GM19468 (cell line): ENCODE measurements around the gene STUB1.
"Not testable (repeated sequence)": the region's sequence is repeated elsewhere in the genome, so short reads cannot be mapped to it uniquely, and the experiment has no call there.

Source experiments
- ATAC-seq: cut with Tn5 transposase; IDR thresholded peaks from one replicate; pipeline ENCODE4 v1.9.1; 2021; ENCODE audit warnings: mild to moderate bottlenecking, moderate library complexity, moderate number of reproducible peaks; ENCODE audit not compliant: unreplicated experiment; ENCODE audit errors: extremely low read depth

The STUB1 gene

DNA sequence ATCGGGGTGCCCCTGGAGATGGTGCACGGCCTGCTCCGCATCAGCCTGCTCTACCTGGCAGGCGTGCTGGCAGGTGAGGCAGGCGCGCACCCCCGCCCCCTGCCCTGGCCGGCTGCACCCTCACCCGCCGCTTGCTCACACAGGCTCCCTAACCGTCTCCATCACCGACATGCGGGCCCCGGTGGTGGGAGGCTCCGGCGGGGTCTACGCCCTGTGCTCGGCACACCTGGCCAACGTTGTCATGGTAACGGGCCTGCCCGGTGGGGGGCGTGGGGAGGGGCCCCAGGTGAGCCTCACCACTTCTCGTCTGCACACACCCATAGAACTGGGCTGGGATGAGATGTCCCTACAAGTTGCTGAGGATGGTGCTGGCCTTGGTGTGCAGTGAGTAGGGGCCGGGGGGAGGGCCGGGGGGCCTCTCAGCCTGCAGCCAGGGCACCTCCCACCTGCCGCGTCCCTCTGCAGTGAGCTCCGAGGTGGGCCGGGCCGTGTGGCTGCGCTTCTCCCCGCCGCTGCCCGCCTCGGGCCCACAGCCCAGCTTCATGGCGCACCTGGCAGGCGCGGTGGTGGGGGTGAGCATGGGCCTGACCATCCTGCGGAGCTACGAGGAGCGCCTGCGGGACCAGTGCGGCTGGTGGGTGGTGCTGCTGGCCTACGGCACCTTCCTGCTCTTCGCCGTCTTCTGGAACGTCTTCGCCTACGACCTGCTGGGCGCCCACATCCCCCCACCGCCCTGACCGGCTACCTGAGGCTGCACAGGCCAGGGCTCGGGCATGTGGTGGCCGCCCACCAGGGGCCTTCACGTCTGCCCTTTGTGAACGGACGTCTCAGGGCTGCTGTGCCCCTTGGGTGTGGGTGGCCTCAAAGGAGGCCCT lies 2.7 kb upstream of the STUB1 start:
- ATAC-seq: no peak

DNA sequence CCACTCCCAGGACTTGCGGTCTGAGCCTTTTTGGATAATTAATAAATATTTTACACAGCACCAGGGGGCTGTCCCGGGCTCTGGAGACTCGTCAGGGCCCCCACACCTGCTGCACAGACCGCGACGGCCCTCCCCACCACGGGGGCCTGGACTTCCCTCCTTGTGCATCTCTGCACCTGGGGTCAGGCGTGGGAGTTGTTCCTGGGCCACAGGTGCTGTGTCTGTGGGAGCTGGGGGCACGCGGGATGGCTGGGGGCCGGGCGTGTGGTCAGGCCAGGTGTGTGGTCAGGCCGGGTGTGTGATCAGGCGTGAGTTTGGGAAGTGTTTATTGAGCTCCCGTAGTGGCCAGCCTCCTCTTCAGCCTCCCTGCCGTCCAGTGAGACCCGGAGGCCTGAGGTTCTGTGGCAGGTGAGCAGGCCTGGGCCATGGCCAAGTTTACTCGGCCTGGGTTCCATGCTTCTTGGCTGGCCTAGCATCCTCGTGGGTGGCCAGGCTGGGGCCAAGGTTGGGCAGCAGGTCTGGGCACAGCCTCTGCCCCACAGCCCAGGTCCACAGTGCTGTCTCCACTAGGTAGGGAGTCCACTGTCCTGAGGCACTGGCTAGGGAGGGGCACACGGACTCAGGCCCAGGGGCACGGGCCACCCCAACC lies 1.9 kb upstream of the STUB1 start:
- ATAC-seq: no peak

DNA sequence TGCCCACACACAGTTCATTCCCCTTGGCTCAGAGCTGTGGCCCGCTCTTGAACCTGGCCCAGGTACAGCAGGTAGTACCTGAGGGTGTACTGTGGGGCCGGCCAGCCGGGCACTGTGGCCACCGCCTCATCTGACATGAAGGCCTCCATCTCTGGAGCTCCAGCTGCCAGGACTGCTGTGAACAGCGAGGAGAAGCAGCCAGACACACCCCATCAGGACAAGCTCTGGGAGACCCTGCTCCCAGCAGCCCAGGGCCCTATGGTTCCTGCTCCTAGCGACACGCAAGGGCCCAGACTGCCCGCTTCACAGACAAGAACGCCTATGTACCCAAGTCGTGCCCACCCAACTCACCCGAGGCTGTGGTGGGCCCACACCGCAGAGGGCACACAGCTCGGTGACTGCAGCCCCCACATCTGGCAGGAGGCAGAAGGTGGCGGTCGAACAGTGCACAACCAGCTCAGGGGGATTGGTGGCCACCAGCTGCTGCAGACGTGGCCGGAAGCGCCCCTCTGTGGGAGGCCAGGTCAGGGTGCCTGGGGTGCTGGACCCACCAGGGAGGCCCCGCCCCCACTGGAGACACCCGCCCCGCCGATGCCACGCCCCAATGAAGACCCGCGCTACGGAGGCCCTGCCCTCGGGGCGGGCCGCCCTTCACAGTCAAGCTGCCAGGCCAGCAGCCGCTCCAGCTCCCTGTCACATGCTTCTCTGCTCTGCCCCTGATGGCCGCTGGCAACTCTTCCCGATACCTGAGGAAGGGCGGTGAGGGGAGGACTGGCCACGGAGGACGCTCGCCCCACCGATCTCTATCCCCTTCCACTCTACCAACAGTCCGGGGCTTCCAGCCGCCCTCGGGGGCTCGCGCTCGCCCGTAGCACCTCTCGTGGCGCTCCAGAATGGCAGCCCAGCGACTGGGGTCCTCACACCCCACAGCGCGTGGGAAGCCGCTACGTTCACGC lies 1.1 kb upstream of the STUB1 start:
- no peak for ATAC-seq

DNA sequence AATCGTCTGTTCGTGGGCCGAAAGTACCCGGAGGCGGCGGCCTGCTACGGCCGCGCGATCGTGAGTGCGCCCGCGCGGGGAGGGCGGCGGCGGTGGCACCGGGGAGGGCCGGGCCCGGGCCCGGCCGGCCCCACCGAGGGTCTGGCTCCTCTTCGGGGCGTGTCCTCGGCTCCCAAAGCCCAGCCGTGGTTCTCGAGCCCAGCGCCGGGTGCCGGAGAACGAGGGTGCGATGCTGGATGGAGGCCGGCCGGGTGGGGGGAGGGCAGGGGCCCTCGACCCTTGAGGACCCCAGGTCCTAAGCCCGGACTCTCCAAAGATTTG lies 375 bp downstream of the STUB1 start:
- no peak for ATAC-seq

DNA sequence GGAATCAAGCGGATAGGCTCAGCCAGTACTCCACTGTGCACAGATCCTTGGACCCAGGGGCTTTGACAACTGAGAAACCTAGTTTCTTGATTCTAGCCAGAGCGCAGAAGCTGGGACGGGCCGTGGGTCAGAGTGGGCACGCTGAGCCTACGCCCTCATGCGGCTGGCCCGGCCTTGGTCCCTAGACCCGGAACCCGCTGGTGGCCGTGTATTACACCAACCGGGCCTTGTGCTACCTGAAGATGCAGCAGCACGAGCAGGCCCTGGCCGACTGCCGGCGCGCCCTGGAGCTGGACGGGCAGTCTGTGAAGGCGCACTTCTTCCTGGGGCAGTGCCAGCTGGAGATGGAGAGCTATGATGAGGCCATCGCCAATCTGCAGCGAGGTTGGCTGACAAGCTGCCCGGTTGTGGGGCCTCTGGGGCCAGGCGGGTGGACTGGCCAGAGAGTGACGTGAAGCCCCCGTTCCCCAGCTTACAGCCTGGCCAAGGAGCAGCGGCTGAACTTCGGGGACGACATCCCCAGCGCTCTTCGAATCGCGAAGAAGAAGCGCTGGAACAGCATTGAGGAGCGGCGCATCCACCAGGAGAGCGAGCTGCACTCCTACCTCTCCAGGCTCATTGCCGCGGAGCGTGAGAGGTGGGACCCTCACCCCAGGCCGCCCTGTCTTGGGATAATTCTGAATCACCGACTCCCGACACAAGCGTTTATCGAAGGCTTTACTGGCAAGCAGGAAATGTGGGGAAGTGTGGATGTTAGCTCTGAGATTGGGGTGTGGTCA lies 946 bp downstream of the STUB1 start:
- no peak for ATAC-seq

DNA sequence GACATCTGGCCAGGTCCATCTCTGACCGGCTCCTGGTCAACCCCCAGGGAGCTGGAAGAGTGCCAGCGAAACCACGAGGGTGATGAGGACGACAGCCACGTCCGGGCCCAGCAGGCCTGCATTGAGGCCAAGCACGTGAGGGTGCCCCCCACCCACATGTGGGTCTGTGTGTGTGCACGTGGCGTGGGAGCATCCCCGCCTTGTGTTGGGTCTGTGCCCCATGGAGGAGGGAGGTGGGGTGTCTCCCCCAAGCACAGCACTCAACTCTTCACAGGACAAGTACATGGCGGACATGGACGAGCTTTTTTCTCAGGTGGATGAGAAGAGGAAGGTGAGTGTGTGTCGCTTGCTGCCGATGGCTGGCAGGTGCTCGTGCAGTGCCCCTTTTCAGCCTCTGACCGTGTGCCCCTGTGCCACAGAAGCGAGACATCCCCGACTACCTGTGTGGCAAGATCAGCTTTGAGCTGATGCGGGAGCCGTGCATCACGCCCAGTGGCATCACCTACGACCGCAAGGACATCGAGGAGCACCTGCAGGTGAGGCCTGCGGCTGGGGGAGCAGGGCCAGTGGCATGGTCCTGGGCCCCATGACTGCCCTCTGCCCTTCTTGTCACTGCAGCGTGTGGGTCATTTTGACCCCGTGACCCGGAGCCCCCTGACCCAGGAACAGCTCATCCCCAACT lies 1.7 kb downstream of the STUB1 start:
- no peak for ATAC-seq

DNA sequence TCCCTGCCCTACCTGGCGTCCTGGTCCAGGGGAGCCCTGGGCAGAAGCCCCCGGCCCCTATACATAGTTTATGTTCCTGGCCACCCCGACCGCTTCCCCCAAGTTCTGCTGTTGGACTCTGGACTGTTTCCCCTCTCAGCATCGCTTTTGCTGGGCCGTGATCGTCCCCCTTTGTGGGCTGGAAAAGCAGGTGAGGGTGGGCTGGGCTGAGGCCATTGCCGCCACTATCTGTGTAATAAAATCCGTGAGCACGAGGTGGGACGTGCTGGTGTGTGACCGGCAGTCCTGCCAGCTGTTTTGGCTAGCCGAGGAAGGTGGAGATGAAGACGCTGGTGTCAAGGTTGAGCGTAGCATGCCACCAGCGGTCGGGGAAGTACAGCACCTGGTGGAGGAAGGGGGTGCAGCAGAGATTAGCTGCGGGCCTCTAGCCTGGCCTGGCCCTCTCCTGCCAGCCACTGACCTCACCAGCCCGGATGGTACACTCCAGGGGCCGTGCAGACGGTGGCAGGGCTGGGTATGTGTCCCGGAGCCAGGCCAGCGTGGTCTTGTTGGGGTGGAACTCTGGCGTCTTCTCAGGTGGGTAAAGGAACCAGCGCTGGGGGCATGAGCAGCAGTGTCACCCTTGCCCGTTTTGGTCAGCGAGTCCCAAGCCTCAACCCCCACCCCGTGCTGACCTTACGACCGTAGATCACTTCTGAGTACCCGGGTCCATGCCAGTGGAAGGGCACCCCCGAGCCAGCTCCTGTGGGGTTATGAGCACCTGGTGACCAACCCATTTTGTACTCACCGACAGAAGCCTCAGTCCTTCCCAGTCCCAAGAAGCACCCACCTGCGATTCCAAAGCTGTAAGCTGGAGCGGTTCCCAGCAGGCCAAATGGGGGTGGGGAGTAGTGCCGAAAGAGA lies 2.5 kb downstream of the STUB1 start:
- ATAC-seq: no peak

DNA sequence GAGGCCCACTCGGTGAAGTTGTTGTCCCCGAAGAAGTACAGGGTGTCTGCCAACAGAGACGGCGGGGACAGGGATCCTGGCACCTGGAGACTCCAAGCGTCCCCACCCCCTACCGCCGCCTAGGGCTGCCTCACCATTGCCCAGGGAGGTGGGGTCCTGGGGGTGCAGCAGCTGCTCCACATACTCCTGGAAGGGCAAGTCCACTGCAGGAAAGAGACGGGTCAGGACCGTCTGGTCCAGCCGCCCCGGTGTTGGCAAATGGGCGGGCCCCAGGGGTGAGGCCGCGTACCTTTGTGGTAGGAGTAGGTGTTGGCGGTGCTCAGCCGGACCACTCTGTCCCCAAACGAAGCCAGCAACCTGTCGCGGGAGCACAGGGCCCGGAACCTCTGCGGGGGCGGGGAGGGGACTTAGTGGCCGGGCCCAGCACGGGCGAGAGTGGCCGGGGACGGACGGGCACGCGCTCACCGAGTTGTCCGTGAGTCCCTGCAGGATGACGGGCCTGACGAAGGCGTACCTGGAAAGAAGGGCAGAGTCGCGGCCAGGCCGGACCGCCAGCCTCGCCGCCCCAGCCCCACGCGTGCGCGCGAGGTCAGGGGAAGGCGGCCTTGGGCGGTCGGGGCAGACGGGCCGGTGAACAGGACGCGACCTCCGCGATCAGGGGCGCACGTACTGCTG lies 3.3 kb downstream of the STUB1 start:
- ATAC-seq: no peak

DNA sequence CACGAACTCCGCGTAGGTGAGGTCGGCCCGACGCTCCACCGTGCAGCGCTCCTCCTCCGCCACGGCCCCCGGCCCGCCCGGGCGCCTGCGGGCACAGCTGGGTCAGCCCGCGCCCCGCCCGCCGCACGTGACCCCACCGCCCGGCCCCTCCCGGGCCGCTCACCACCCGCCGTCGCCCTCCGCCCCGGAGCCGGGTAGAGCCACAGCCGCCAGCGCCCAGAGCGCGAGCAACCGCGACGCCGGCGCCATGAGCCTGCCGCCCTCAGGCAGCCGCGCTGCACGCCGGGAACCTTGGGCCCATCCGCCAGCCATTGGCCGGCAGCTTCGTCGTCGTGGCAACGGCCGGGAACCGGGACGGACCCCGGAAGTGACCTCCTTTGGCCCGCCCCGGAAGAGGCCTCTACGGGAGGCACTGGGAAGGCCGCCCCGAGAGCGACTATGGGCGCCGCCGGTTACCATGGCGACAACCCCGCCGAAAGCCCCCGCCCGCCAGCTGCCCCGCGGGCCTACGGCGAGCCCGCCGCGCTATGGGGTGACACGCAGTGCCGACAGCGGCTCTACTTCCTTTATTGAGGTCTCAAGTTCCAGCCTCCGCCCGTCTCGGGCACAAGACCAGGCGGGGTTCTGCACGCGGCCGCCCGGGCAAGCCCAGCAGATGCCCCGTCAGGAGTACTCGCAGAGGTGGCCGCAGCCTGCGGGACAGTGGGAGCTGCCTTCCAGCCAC lies 4.0 kb downstream of the STUB1 start, which contains the start of gene JMJD8:
Gene JMJD8, minus strand, starts transcription at position 264 of the 724 bp plus-strand sequence. Its CDS starts 15 bp downstream, at position 249.
- peak; percentile 62 for ATAC-seq

DNA sequence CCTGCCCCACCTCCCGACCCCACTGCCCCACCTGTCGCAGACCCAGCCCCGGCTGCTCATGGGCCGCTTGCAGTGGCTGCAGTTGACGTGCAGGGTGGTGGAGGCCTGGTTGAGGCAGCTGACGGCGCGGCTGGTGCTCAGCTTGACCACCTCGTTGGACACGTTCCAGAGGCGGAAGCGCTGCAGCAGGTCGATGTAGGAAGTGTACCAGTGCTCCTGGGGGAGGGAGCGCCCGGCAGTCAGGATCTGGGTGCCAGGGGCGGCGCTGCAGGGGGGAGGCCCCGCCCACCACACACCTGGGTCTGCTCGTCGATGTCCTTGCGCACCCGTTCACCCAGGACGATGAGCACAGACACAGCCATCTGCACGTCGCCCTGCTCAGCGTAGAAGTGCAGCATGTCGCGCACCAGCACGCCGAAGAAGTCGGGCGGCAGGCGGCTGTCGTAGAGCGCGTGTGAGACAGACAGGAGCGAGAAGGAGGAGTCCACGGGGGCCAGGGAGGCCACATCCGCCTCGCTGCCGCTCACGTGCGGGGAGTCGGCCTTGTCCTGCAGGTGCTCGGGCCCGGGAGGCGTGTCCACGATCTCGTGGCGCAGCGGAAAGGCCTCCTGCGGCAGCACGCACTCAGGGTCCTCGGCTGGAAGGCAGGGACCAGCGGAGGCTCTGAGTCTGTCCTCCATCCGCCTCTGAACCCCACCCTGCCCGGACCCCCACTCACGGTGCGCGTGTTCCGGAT lies 4.9 kb downstream of the STUB1 start:
- ATAC-seq: no peak

DNA sequence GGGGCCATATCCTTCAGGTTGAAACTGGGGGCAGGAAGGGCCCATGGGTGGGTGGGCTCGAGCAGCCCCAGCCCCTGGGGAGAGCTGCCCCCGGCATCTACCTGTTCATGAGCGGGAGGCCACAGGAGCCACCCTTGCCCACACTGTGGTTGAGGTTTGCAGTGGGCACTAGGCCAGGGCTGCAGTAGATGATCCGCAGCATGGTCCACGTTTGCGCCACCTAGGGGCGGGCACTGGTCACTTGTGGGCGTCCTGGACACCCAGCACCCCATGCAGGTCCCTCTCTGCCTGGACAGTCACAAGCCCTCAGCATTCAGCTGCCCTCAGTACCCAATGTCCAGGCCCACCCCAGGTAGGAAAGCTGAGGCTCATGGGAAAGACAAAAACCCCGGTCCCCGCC lies 5.8 kb downstream of the STUB1 start:
- ATAC-seq: no peak

DNA sequence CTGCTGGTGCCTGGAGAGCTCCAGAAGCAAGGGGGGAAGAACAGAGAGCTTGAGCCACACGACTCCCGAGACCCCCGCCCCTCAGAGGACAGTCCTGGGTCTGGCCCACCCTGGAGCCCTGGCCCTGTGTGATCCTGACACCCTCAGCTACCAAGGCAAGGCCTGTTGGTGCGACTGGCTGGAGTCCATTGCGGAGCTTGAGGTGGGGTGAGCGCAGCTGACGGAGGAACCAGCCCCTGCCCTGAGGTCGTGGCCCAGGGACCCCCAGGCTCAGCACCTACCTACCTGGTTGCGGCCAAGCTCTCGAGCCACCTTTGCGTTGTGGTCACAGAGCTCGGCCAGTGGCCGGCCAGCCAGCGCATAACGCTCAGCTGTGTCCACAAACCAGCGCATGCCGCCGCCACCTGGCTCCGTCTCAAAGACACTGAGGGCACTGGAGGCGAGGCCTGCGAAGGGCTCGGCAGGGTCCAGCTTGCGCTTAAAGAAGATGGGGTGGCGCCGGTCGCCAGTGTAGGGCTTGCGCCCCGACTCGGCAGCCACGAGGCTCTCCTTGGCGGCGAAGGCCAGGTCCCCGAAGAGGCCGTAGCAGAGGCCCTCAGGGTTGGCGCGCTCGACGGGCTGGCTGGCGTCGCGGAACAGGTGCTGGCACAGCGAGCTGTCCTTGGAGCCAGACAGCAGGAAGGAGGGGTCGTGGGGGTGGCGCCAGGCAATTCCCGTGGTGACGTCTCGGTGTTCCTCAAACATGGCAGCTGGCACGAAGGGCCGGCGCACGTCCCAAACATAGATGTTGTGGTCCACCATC lies 6.5 kb downstream of the STUB1 start:
- no peak for ATAC-seq

DNA sequence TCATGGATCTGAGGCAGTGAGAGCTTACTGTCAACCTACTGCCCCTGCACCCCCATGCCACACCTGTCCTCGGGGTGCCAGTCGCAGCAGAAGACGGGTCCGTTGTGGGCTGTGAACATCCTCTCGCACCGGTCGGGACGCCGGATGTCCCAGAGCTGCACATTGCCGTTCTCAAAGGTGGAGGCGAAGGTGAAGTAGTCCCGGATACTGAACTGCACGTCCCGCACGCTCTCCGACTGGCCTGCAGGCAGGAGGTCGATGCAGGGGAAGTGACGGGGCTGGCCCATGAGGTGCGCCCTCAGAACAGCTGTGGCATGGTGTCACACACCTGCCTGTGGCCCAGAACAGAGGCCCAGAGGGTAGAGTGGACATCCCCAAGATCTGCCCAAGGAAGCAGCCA lies 7.3 kb downstream of the STUB1 start:
- ATAC-seq: no peak

DNA sequence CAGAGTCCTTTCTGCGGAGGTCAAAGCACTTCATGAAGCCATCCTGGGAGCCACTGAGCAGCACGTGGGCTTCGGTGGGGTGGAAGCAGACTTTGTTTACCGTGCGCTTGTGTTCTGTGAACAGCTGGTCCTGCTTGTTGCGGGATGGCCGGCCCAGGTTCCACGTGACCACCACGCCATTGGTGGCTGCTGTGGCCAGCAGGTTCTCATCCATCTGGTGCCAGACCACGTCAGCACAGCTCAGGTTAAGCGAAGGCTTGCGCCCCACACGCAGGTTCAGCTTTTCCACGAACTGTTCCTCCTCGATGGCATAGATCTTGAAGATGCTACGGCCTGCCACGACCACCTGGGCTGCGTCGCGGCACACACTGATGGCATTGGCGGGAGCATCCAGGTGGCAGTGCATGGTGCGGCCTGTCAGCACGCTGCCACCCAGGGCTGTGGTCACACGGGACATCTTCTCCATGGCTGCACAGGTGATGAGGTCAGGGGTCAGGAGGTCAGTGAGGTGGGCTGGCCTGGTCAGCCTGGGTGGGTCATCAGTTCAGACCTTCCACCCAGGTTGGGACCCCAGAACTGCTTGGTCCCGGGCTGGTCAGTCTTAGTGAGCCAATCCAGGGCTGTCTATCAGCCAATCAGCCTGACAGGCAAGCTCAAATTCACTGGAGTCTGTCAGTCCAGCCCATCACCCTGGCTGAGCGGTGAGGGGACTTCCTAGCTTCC lies 9.1 kb downstream of the STUB1 start:
- no peak for ATAC-seq

DNA sequence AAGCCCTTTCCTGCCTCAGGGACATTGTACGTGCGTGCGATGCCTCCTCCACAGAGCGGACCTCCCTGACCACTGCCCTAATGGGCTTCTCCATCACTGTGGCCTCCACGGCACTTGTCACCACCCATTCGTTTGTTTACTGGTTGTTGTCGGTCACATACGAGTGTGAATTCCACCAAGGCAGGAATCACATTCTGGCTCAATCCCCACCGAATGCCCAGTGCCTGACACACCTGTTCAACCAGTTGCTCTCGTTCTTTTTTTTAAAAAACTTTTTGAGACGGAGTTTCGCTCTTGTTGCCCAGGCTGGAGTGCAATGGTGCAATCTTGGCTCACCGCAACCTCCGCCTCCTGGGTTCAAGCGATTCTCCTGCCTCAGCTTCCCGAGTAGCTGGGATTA lies 11.0 kb downstream of the STUB1 start:
- ATAC-seq: not testable (repeated sequence)
